ENCODE data around the gene EFCAB10.
A peak's percentile ranks its signal among the peaks of the same experiment; 100 is the strongest.

EFCAB10 gene

GRCh38 chr7:105596866-105597265 lies 15.6 kb upstream of the EFCAB10 start:
- no peak for DNase-seq

- no peak for DNase-seq
Observed at GRCh38 chr7:105594034-105594433, 12.7 kb upstream of the EFCAB10 start.

- no peak for DNase-seq
Observed at GRCh38 chr7:105591522-105591921, 10.2 kb upstream of the EFCAB10 start.

- no peak for DNase-seq
Observed at GRCh38 chr7:105590793-105591192, 9.5 kb upstream of the EFCAB10 start.

GRCh38 chr7:105589356-105590077 lies 8.2 kb upstream of the EFCAB10 start:
- peak; percentile 73 to 96 for DNase-seq

- no peak for DNase-seq
Observed at GRCh38 chr7:105587909-105588635, 6.8 kb upstream of the EFCAB10 start.

GRCh38 chr7:105585850-105586500 lies 4.7 kb upstream of the EFCAB10 start:
- no peak for DNase-seq

- DNase-seq, result no peak
Observed at GRCh38 chr7:105584165-105584564, 2.9 kb upstream of the EFCAB10 start.

GRCh38 chr7:105583061-105583460 lies 1.8 kb upstream of the EFCAB10 start:
- DNase-seq, result no peak

- DNase-seq, result no peak
Observed at GRCh38 chr7:105580022-105580740, 1.1 kb downstream of the EFCAB10 start.

GRCh38 chr7:105578496-105578895 lies 2.8 kb downstream of the EFCAB10 start:
- no peak for DNase-seq

- DNase-seq, result no peak
Observed at GRCh38 chr7:105577251-105577650, 4.0 kb downstream of the EFCAB10 start.

GRCh38 chr7:105571891-105572290 lies 9.4 kb downstream of the EFCAB10 start:
- no peak for DNase-seq

GRCh38 chr7:105567821-105568220 lies 13.5 kb downstream of the EFCAB10 start:
- DNase-seq, result no peak

GRCh38 chr7:105567024-105567423 lies 14.3 kb downstream of the EFCAB10 start:
- no peak for DNase-seq

- no peak for DNase-seq
Observed at GRCh38 chr7:105565190-105565589, 16.1 kb downstream of the EFCAB10 start.

GRCh38 chr7:105559926-105560325 lies 21.4 kb downstream of the EFCAB10 start:
- no peak for DNase-seq

GRCh38 chr7:105538339-105538738 lies 43.0 kb downstream of the EFCAB10 start:
- no peak for DNase-seq

GRCh38 chr7:105532709-105533460 lies 48.4 kb downstream of the EFCAB10 start:
- no peak for DNase-seq

- peak; percentile 86 to 94 for DNase-seq
Observed at GRCh38 chr7:105531792-105532671, 49.3 kb downstream of the EFCAB10 start, which contains the start of gene RINT1. Gene RINT1, plus strand, starts transcription at chr7:105532201. Its CDS starts 115 bp downstream, at chr7:105532316.

- DNase-seq, result no peak
Observed at GRCh38 chr7:105530546-105530945, 50.7 kb downstream of the EFCAB10 start.

All from hippocampal formation (tissue), 2 donors.